ENCODE data around the gene CASK. TPM values are rescaled to one million over a fixed set of nuclear protein-coding genes. Genes with fewer than 3 reads are reported as not detected.

Gene CASK
- total RNA-seq, 1 experiment from 2014 or later, result 33.5 TPM

DNA sequence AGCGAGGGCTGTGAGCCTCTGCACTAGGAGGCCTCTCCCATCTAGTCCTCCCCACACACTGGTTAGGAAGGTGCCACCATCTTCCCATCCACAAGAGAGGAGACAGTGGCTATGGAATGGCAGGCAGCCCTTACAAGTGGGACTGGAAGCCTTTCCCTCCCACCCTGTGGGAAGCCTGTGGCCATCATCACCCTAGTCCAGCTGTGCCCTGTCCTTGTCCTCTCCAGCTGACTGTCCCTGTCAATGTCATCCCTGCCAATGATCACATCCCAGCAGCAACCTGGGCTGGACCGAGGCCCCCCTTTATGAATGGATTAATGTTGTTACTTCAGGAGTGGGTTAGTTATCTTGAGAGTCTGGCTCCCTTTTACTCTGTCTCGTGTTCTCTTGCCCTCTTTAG is 423.4 kb downstream of the CASK start:
- ATAC-seq, result no peak
- CTCF ChIA-PET, result no interaction called here

GRCh38 chrX:41499195-41499594 is 424.2 kb downstream of the CASK start:
- POLR2A ChIA-PET, result no interaction called here
- Histone ChIP-seq H3K27ac (ENCODE audit: low read length) (no peak overlapping the region), H3K4me1 (ENCODE audit: control insufficient read depth, insufficient read depth, low read length) (no peaks in the 10 kb centered on the region), H3K36me3 (ENCODE audit: control insufficient read depth, insufficient read depth, low read length) (no peaks in the 10 kb centered on the region), H3K9me3 (ENCODE audit: control insufficient read depth, insufficient read depth, low read depth, low read length) (no peaks in the 10 kb centered on the region), H3K4me3 (ENCODE audit: low read depth in 2 of 2, low read length in 2 of 2) (no peak overlapping the region), H3K27me3 (ENCODE audit: control insufficient read depth, insufficient read depth, low read length) (no peaks in the 10 kb centered on the region)
- DNase-seq (ENCODE audit: low read depth, low spot score) (no peak), ATAC-seq (no peak)
- CTCF ChIA-PET, result no interaction called here
- intact Hi-C loops (cut with micrococcal nuclease; ENCODE audit: unreplicated experiment) (no loop called here), in situ Hi-C loops (cut with HindIII; ENCODE audit: low pct_unique_long_range_greater_than_20kb, low sequenced_read_pairs) (no loop called here)
- no TSS peak for BruUV-seq (replicated peaks)
- TF ChIP-seq SIN3A (IDR thresholded peaks at IDR 0.05; ENCODE audit: borderline replicate concordance, insufficient read depth, low read depth, low read length), result no peak
- TF ChIP-seq, protein P1, sequence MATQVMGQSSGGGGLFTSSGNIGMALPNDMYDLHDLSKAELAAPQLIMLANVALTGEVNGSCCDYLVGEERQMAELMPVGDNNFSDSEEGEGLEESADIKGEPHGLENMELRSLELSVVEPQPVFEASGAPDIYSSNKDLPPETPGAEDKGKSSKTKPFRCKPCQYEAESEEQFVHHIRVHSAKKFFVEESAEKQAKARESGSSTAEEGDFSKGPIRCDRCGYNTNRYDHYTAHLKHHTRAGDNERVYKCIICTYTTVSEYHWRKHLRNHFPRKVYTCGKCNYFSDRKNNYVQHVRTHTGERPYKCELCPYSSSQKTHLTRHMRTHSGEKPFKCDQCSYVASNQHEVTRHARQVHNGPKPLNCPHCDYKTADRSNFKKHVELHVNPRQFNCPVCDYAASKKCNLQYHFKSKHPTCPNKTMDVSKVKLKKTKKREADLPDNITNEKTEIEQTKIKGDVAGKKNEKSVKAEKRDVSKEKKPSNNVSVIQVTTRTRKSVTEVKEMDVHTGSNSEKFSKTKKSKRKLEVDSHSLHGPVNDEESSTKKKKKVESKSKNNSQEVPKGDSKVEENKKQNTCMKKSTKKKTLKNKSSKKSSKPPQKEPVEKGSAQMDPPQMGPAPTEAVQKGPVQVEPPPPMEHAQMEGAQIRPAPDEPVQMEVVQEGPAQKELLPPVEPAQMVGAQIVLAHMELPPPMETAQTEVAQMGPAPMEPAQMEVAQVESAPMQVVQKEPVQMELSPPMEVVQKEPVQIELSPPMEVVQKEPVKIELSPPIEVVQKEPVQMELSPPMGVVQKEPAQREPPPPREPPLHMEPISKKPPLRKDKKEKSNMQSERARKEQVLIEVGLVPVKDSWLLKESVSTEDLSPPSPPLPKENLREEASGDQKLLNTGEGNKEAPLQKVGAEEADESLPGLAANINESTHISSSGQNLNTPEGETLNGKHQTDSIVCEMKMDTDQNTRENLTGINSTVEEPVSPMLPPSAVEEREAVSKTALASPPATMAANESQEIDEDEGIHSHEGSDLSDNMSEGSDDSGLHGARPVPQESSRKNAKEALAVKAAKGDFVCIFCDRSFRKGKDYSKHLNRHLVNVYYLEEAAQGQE (IDR thresholded peaks at IDR 0.05; ENCODE audit: insufficient read depth in 1 of 2, low read depth in 2 of 2, low read length in 1 of 2), result no peak
- no peak for TF ChIP-seq CTCF (IDR thresholded peaks at IDR 0.05)

More for the DNA sequence above, 423.4 kb downstream of the CASK start:
- H3K27ac ChIP-seq (ENCODE audit: low read length), result no peak overlapping the region
- no peaks in the 10 kb centered on the region for H3K4me1 ChIP-seq (ENCODE audit: control insufficient read depth, insufficient read depth, low read length)
- DNase-seq (ENCODE audit: low read depth, low spot score), result no peak
- in situ Hi-C loops (cut with HindIII; ENCODE audit: low pct_unique_long_range_greater_than_20kb, low sequenced_read_pairs) (no loop called here), intact Hi-C loops (cut with micrococcal nuclease; ENCODE audit: unreplicated experiment) (no loop called here)
- H3K36me3 ChIP-seq (ENCODE audit: control insufficient read depth, insufficient read depth, low read length), result no peaks in the 10 kb centered on the region
- BruUV-seq (replicated peaks), result no TSS peak
- no peak overlapping the region for H3K4me3 ChIP-seq (ENCODE audit: low read depth in 2 of 2, low read length in 2 of 2)
- TF ChIP-seq TCF7L2 (IDR thresholded peaks at IDR 0.05; ENCODE audit: low read depth, low read length), result no peak
- TF ChIP-seq, protein P1 (IDR thresholded peaks at IDR 0.05; ENCODE audit: insufficient read depth in 1 of 2, low read depth in 2 of 2, low read length in 1 of 2), result no peak
- TF ChIP-seq SIN3A (IDR thresholded peaks at IDR 0.05; ENCODE audit: borderline replicate concordance, insufficient read depth, low read depth, low read length), result no peak
- TF ChIP-seq CTCF (IDR thresholded peaks at IDR 0.05), result no peak
- no peak for TF ChIP-seq POLR2AphosphoS5 (IDR thresholded peaks at IDR 0.05; ENCODE audit: low read depth, low read length)
- POLR2A ChIA-PET, result no interaction called here
- no peaks in the 10 kb centered on the region for H3K27me3 ChIP-seq (ENCODE audit: control insufficient read depth, insufficient read depth, low read length)
- H3K9me3 ChIP-seq (ENCODE audit: control insufficient read depth, insufficient read depth, low read depth, low read length), result no peaks in the 10 kb centered on the region

Data from Panc1 (cell line).